Endothelial cell of umbilical vein (primary cell): Measurements from ENCODE around the gene RPLP2. TPM values are rescaled to one million over a fixed set of nuclear protein-coding genes. Genes with fewer than 3 reads are reported as not detected.

ENCODE experiments used
- BruUV-seq: library from RNA; stranded (reverse); fragments of 400-500 nt; replicated peaks from 2 replicates; lab custom pipeline; 2021; lab: Mats Ljungman, UMichigan
- CTCF ChIA-PET: fragments of 300-600, 350-600 bp; sonication (Branson Sonifier 250); formaldehyde crosslinking; loops from one replicate; lab custom pipeline; 2021; ENCODE audit warnings: antibody characterized with exemption, inconsistent platforms; lab: Charles Lee
- POLR2A ChIA-PET: fragments of 300-600, 350-600 bp; sonication (Branson Sonifier 250); formaldehyde crosslinking; loops from one replicate; lab custom pipeline; 2021; ENCODE audit warnings: antibody characterized with exemption, inconsistent platforms; lab: Charles Lee
- DNase-seq: peaks from one replicate; pipeline ENCODE4 v3.0.0-alpha.2; 2011; ENCODE audit warnings: low read depth, low spot score
- FAIRE-seq: peaks from 2 replicates; lab custom pipeline; 2011; peaks lifted over from hg19 to GRCh38; lab: Jason Lieb, UNC
- H2AFZ ChIP-seq: 2 replicates; pipeline ENCODE4 v1.6.0; 2012; ENCODE audit warnings: low read depth, low read length, control low read depth, inconsistent platforms
- H3K27ac ChIP-seq: 2 replicates; pipeline ENCODE4 v1.5.1; 2011; ENCODE audit warnings: low read depth, mild to moderate bottlenecking, control low read depth, low read length, moderate library complexity; ENCODE audit not compliant: insufficient read depth
- H3K27me3 ChIP-seq, 2 experiments: 2 replicates each; pipeline versions ENCODE4 v1.6.0 to v1.6.1; 2011; ENCODE audit warnings: low read length in 2 of 2, mixed read lengths in 1 of 2; ENCODE audit not compliant: control insufficient read depth in 2 of 2, insufficient read depth in 2 of 2
- H3K36me3 ChIP-seq, 2 experiments: 2 replicates in 1 of 2; 3 replicates in 1 of 2; pipeline ENCODE4 v1.5.1; 2011; ENCODE audit warnings: low read length in 2 of 2, mild to moderate bottlenecking in 1 of 2, moderate library complexity in 1 of 2; ENCODE audit not compliant: control insufficient read depth in 2 of 2, insufficient read depth in 2 of 2; ENCODE audit errors: extremely low read depth in 1 of 2
- H3K4me1 ChIP-seq: 3 replicates; pipeline ENCODE4 v1.5.1; 2011; ENCODE audit warnings: mild to moderate bottlenecking, low read length; ENCODE audit not compliant: control insufficient read depth, insufficient read depth; ENCODE audit errors: extremely low read depth
- H3K4me2 ChIP-seq: 2 replicates; pipeline ENCODE4 v1.6.1; 2011; ENCODE audit warnings: low read length, control low read depth, mixed read lengths; ENCODE audit not compliant: insufficient read depth
- H3K4me3 ChIP-seq, 3 experiments: fragments of 200-600 bp in 1 of 3; sonication (generic), shearing (Covaris generic) in 1 of 3; replicated peaks in 1 of 3; 2 replicates each; pipeline ENCODE4 v1.5.1; 2011 to 2016; ENCODE audit warnings: control low read depth in 3 of 3, low read length in 3 of 3, mild to moderate bottlenecking in 2 of 3, inconsistent platforms in 1 of 3, low read depth in 1 of 3, moderate library complexity in 1 of 3; ENCODE audit not compliant: insufficient read depth in 1 of 3
- H3K79me2 ChIP-seq: 2 replicates; pipeline ENCODE4 v1.6.0; 2012; ENCODE audit warnings: low read length, inconsistent platforms; ENCODE audit not compliant: control insufficient read depth, insufficient read depth
- H3K9ac ChIP-seq: replicated peaks from 2 replicates; pipeline ENCODE3; 2011; ENCODE audit warnings: low read length, control low read depth; ENCODE audit not compliant: insufficient read depth; ENCODE audit errors: extremely low read depth
- H3K9me1 ChIP-seq: replicated peaks from 3 replicates; pipeline ENCODE4 v1.6.0; 2011; ENCODE audit warnings: mild to moderate bottlenecking, low read length; ENCODE audit not compliant: control insufficient read depth, insufficient read depth; ENCODE audit errors: extremely low read depth
- H3K9me3 ChIP-seq: replicated peaks from 2 replicates; pipeline ENCODE4 v1.5.1; 2012; ENCODE audit warnings: low read length, inconsistent platforms; ENCODE audit not compliant: control insufficient read depth, insufficient read depth
- H4K20me1 ChIP-seq: replicated peaks from 2 replicates; pipeline ENCODE3; 2011; ENCODE audit warnings: mild to moderate bottlenecking, low read length; ENCODE audit not compliant: control insufficient read depth, insufficient read depth; ENCODE audit errors: extremely low read depth
- EZH2 ChIP-seq: IDR thresholded peaks from 2 replicates; pipeline ENCODE4 v1.6.1; 2012; ENCODE audit warnings: borderline replicate concordance, low read depth, mild to moderate bottlenecking, moderate library complexity, low read length, inconsistent platforms; ENCODE audit not compliant: severe bottlenecking
- FOS ChIP-seq: IDR thresholded peaks from 2 replicates; pipeline ENCODE4 v1.6.1; 2011; ENCODE audit warnings: mild to moderate bottlenecking, low read length, moderate library complexity, borderline replicate concordance; ENCODE audit not compliant: insufficient read depth
- GATA2 ChIP-seq: IDR thresholded peaks from 2 replicates; pipeline ENCODE4 v1.7.0; 2011; ENCODE audit warnings: low read depth, mild to moderate bottlenecking, moderate library complexity, mixed read lengths, low read length; ENCODE audit not compliant: insufficient read length, insufficient read depth
- JUN ChIP-seq: IDR thresholded peaks from 2 replicates; pipeline ENCODE4 v1.6.1; 2011; ENCODE audit warnings: borderline replicate concordance, low read depth; ENCODE audit not compliant: insufficient read length, insufficient read depth
- MYC ChIP-seq: IDR thresholded peaks from one replicate; pipeline ENCODE4 v1.6.1; 2011; ENCODE audit warnings: mild to moderate bottlenecking, low read depth, low read length
- POLR2A ChIP-seq: IDR thresholded peaks from 2 replicates; pipeline ENCODE4 v1.6.1; 2012; ENCODE audit warnings: low read depth, mild to moderate bottlenecking, control low read depth, low read length
- POLR2AphosphoS5 ChIP-seq: IDR thresholded peaks from 2 replicates; pipeline ENCODE4 v1.6.1; 2012; ENCODE audit warnings: low read depth, mild to moderate bottlenecking, control low read depth, low read length, moderate library complexity; ENCODE audit not compliant: insufficient read depth
- dilution Hi-C: fragments of 300-500 bp; cut with MboI; formaldehyde crosslinking; loops from one replicate; pipeline ENCODE4 v1.15.0; 2019; ENCODE audit warnings: low sequenced_read_pairs; ENCODE audit not compliant: extremely low pct_ligation_motif_present
- intact Hi-C: fragments of 100-400 bp; cut with micrococcal nuclease; formaldehyde crosslinking; loops from one replicate; pipeline ENCODE4 v1.10.0; 2022
- polyA plus RNA-seq, 4 experiments: library from polyadenylated mRNA; depleted of rRNA in 3 of 4; stranded (reverse) in 3 of 4; unstranded in 1 of 4; fragments of >200 nt; gene quantifications; 2 replicates each; pipeline versions ENCODE4 v1.2.1 to v1.2.3, GENCODE V29; 2011 to 2012; ENCODE audit warnings: missing spikeins in 1 of 4
- total RNA-seq: library from RNA; stranded (reverse); gene quantifications from 2 replicates; pipeline ENCODE4 v1.2.3, GENCODE V29; 2021
- TF ChIP-seq, protein P1 (sequence below): IDR thresholded peaks from 2 replicates; pipeline ENCODE4 v1.6.1; 2011; ENCODE audit not compliant: insufficient read depth, insufficient read length
- TF ChIP-seq, protein P2 (sequence below), 2 donors: IDR thresholded peaks; 1 replicate in 1 of 2; 2 replicates in 1 of 2; pipeline ENCODE4 v1.5.1; 2011; ENCODE audit warnings: low read length in 2 of 2, mild to moderate bottlenecking in 2 of 2, moderate library complexity in 2 of 2, control low read depth in 1 of 2, inconsistent platforms in 1 of 2, low read depth in 1 of 2; ENCODE audit not compliant: insufficient read depth in 1 of 2; ENCODE audit errors: extremely low read depth in 1 of 2

Gene RPLP2
- total and polyA plus RNA-seq, 2 donors (not counting 3 experiments of a cell fraction or from before 2014, with no cell fraction given) = 1,579 to 1,739 TPM

DNA sequence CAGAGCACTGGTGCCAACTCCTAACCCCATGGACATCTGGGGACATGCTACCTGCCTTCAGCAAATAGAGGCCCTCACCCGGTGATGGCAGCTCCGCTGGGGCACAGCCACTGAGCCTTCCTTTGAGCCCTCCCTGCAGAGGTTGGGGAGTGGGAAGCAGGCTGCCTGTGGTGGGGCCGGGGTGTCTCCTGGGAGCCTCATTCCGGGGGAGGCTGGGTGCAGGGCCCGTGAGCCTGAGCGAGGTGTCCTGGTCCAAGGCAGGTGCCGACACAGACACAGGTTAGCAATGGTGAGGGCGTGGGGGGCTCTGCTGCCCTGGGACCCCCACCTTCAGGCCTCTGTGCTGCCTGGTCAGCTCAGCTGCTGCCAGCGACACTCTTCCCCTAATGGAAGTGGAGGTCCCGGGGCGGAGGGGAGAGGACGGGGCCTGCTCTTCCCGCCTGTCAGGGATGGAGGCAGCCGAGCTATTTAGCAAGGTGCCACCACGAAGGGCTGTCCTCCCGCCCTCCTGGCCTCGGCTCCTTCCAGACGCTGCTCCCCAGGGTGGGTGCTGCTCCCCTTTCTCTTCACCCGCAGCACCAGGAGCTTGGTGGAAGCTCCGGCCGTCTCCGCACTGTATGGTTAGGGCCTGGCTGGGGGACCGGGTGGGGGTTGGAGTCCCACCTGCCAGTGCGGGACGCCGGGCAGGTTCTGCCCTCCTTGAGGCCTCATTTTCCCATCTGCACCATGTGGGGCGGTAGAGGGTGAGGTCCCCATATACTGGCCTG, 44.1 kb downstream of the RPLP2 start:
- no peak for FAIRE-seq
- Histone ChIP-seq H3K4me1 (no peaks in the 10 kb centered on the region), H3K27ac (no peak overlapping the region), H4K20me1 (no peaks in the 10 kb centered on the region), H3K27me3 (no peaks in the 10 kb centered on the region), H3K4me2 (no peak overlapping the region), H2AFZ (no peak overlapping the region), H3K9me1 (no peaks in the 10 kb centered on the region), H3K4me3 (no peak overlapping the region), H3K9me3 (no peaks in the 10 kb centered on the region), H3K9ac (no peak overlapping the region), H3K36me3 (no peaks in the 10 kb centered on the region), H3K79me2 (no peaks in the 10 kb centered on the region)
- CTCF ChIA-PET = no interaction called here
- dilution Hi-C loops (no loop called here), intact Hi-C loops (no loop called here)
- DNase-seq = no peak
- POLR2A ChIA-PET = no interaction called here
- TF ChIP-seq EZH2 (no peak), POLR2A (no peak), POLR2AphosphoS5 (no peak), JUN (no peak), GATA2 (no peak), FOS (no peak), MYC (no peak)
- TF ChIP-seq, protein P1, sequence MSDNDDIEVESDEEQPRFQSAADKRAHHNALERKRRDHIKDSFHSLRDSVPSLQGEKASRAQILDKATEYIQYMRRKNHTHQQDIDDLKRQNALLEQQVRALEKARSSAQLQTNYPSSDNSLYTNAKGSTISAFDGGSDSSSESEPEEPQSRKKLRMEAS = no peak
- TF ChIP-seq, protein P2, sequence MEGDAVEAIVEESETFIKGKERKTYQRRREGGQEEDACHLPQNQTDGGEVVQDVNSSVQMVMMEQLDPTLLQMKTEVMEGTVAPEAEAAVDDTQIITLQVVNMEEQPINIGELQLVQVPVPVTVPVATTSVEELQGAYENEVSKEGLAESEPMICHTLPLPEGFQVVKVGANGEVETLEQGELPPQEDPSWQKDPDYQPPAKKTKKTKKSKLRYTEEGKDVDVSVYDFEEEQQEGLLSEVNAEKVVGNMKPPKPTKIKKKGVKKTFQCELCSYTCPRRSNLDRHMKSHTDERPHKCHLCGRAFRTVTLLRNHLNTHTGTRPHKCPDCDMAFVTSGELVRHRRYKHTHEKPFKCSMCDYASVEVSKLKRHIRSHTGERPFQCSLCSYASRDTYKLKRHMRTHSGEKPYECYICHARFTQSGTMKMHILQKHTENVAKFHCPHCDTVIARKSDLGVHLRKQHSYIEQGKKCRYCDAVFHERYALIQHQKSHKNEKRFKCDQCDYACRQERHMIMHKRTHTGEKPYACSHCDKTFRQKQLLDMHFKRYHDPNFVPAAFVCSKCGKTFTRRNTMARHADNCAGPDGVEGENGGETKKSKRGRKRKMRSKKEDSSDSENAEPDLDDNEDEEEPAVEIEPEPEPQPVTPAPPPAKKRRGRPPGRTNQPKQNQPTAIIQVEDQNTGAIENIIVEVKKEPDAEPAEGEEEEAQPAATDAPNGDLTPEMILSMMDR (IDR thresholded peaks at IDR 0.05; ENCODE audit: extremely low read depth in 1 of 2, insufficient read depth in 1 of 2, low read depth in 1 of 2, low read length in 2 of 2) = no peak
- no TSS peak for BruUV-seq
